ENCODE data around the gene LDLRAD3. TPM values are rescaled to one million over a fixed set of nuclear protein-coding genes. Genes with fewer than 3 reads are reported as not detected.

LDLRAD3 gene
- total RNA-seq, 2 experiments from 2014 or later, result 0.22 to 0.59 TPM

DNA sequence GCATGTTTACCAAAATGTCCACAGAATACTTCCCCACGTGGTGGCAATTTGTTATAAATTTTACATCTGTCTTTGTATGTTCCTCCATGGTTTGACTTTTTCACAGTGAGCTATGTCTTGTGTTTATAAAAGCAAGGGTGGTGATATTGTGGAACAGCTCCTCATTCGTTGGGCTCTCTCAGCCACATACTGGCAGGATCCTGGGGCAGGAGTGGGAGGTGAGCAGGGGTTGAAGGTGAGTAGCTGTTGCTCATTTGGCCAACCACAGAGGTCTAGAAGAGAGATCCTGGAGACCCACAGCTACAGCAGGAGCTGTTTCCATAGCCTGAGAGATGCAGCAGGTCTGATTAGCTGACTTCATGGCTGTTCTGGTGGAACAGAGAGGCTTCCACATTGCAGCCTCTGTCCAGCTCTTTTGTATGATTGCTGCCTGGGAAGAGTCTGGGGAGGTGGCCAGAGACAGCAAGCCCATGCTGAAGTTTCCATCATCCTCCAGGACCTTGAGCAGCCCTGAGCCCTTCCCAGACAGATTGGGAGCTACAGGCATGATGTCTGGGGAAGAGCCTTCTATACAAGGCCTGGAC, 128.1 kb downstream of the LDLRAD3 start:
- Mint-ChIP-seq H3K36me3 (ENCODE audit: low read depth) (no peaks in the 10 kb centered on the region), H3K27me3 (peaks cover 1% of the 10 kb centered on the region), H3K4me1 (ENCODE audit: low read depth) (no peaks in the 10 kb centered on the region), H3K27ac (no peak overlapping the region), H3K9me3 (peaks cover under 1% of the 10 kb centered on the region), H3K4me3 (no peak overlapping the region)
- TF ChIP-seq, protein P1, sequence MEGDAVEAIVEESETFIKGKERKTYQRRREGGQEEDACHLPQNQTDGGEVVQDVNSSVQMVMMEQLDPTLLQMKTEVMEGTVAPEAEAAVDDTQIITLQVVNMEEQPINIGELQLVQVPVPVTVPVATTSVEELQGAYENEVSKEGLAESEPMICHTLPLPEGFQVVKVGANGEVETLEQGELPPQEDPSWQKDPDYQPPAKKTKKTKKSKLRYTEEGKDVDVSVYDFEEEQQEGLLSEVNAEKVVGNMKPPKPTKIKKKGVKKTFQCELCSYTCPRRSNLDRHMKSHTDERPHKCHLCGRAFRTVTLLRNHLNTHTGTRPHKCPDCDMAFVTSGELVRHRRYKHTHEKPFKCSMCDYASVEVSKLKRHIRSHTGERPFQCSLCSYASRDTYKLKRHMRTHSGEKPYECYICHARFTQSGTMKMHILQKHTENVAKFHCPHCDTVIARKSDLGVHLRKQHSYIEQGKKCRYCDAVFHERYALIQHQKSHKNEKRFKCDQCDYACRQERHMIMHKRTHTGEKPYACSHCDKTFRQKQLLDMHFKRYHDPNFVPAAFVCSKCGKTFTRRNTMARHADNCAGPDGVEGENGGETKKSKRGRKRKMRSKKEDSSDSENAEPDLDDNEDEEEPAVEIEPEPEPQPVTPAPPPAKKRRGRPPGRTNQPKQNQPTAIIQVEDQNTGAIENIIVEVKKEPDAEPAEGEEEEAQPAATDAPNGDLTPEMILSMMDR (IDR thresholded peaks at IDR 0.05), result no peak
- CTCF ChIA-PET, result interaction anchor here (0.8 to 1.4 kb wide), 4 partner anchors 22 to 549 kb away, joined by 3 to 4 read pairs (median 3); no protein-coding TSS in a partner anchor
- ATAC-seq (no peak), DNase-seq (no peak)
- POLR2A ChIA-PET, result no interaction called here
- intact Hi-C loops (cut with micrococcal nuclease), result no loop called here

DNA sequence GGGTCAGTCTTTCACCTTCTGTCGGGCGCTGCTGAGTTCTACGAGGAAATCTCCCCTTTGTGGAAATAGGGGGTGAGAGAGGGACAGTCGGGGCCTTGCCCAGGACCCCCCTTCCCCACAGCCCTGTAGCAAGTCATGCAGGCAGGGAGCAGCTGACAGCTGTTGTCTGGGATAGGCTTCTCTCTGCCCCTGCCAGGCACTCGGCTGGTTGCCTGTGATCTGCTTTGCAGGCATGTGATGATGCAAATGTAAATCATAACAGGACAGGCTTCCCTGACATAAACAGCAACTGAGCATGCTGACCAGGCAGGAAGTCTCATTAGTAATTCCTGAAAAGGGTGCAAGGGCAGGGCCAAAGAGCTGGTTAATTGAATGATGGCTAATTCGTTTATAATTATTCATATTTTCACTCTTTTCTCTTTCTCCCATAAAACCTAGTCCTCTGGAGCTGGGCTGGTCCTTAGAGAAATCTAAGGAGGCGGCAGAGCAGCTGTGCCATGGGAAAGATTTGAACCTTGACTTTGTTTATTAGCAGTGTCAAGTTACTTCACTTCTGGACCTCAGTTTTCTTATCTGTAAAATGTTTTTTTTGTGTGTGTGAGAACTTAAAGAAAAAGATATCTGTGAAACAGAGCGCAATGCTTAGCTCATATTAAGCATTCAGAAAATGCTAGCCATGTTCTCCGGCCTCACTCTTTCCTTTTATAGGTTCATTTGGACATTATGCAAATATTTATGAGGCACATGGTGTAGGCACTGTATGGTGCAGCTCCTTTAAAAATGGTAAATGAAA, 129.7 kb downstream of the LDLRAD3 start:
- intact Hi-C loops (cut with micrococcal nuclease), result no loop called here
- Mint-ChIP-seq H3K4me3 (no peak overlapping the region), H3K36me3 (ENCODE audit: low read depth) (no peaks in the 10 kb centered on the region), H3K27me3 (peaks cover 1% of the 10 kb centered on the region), H3K4me1 (ENCODE audit: low read depth) (no peaks in the 10 kb centered on the region), H3K27ac (no peak overlapping the region), H3K9me3 (no peaks in the 10 kb centered on the region)
- DNase-seq (no peak), ATAC-seq (no peak)
- TF ChIP-seq, protein P1 (IDR thresholded peaks at IDR 0.05), result no peak
- POLR2A ChIA-PET, result no interaction called here
- CTCF ChIA-PET, result interaction anchor here (1.2 kb wide), 1 partner anchor 24 kb away, joined by 3 read pairs; no protein-coding TSS in a partner anchor

GRCh38 chr11:36074941-36075431, 131.1 kb downstream of the LDLRAD3 start:
- Mint-ChIP-seq H3K9me3 (no peaks in the 10 kb centered on the region), H3K4me3 (no peak overlapping the region), H3K27ac (no peak overlapping the region), H3K4me1 (ENCODE audit: low read depth) (no peaks in the 10 kb centered on the region), H3K36me3 (ENCODE audit: low read depth) (no peaks in the 10 kb centered on the region), H3K27me3 (peaks cover 1% of the 10 kb centered on the region)
- ChIA-PET POLR2A (no interaction called here), CTCF (no interaction called here)
- ATAC-seq (no peak), DNase-seq (no peak)
- intact Hi-C loops (cut with micrococcal nuclease), result no loop called here
- TF ChIP-seq, protein P1 (IDR thresholded peaks at IDR 0.05), result no peak

- H3K4me3 Mint-ChIP-seq, result no peak overlapping the region
- H3K4me1 Mint-ChIP-seq (ENCODE audit: low read depth), result no peaks in the 10 kb centered on the region
- no peak overlapping the region for H3K27ac Mint-ChIP-seq
- ChIA-PET POLR2A (no interaction called here), CTCF (no interaction called here)
- DNase-seq, result no peak
- intact Hi-C loops (cut with micrococcal nuclease), result no loop called here
- no peaks in the 10 kb centered on the region for H3K9me3 Mint-ChIP-seq
- H3K27me3 Mint-ChIP-seq, result no peaks in the 10 kb centered on the region
- ATAC-seq, result no peak
- no peaks in the 10 kb centered on the region for H3K36me3 Mint-ChIP-seq (ENCODE audit: low read depth)
- TF ChIP-seq, protein P1 (IDR thresholded peaks at IDR 0.05), result no peak
These were observed 133.5 kb downstream of the LDLRAD3 start for GRCh38 chr11:36077368-36077767.

Data from activated CD8-positive, alpha-beta T cell treated with anti-CD3 and anti-CD28 coated beads for 36 hours (primary cell).